Neural cell (in vitro differentiated cells): ENCODE data around the gene TUBAL3. TPM values are rescaled to one million over a fixed set of nuclear protein-coding genes. Genes with fewer than 3 reads are reported as not detected.
A peak's percentile ranks its signal among the peaks of the same experiment; 100 is the strongest.

ENCODE experiments used
- H2AFZ ChIP-seq: fragments of 200-600, 300-800 bp; sonication (generic), shearing (Covaris generic); 2 replicates; pipeline ENCODE4 v1.6.0; 2014; ENCODE audit warnings: low read depth, mild to moderate bottlenecking, antibody characterized with exemption, low read length, moderate library complexity
- H3F3A ChIP-seq: fragments of 200-600 bp; shearing (Covaris generic); 2 replicates; pipeline ENCODE4 v1.6.1; 2016; ENCODE audit warnings: mild to moderate bottlenecking, moderate library complexity, mixed read lengths, antibody characterized with exemption, low read length; ENCODE audit not compliant: insufficient read depth, poor library complexity, severe bottlenecking
- H3K27ac ChIP-seq: fragments of 200-600, 300-800 bp; sonication (generic), shearing (Covaris generic); 2 replicates; pipeline ENCODE4 v1.5.1; 2014; ENCODE audit warnings: mild to moderate bottlenecking, low read length, moderate library complexity
- H3K27me3 ChIP-seq: fragments of 300-800, 200-600 bp; sonication (generic), shearing (Covaris generic); 2 replicates; pipeline ENCODE4 v1.6.0; 2014; ENCODE audit warnings: mild to moderate bottlenecking, low read depth, low read length, moderate library complexity; ENCODE audit not compliant: insufficient read depth
- H3K36me3 ChIP-seq: fragments of 300-800, 200-600 bp; sonication (generic), shearing (Covaris generic); 2 replicates; pipeline ENCODE4 v1.5.1; 2014; ENCODE audit warnings: mild to moderate bottlenecking, antibody characterized with exemption, low read length, moderate library complexity; ENCODE audit not compliant: insufficient read depth
- H3K4me2 ChIP-seq: fragments of 300-800, 200-600 bp; sonication (generic), shearing (Covaris generic); 2 replicates; pipeline ENCODE4 v1.6.0; 2014; ENCODE audit warnings: mild to moderate bottlenecking, low read length
- H3K4me3 ChIP-seq: fragments of 300-800, 200-600 bp; sonication (generic), shearing (Covaris generic); 2 replicates; pipeline ENCODE4 v1.5.1; 2014; ENCODE audit warnings: mild to moderate bottlenecking, low read length, moderate library complexity
- H3K79me2 ChIP-seq: fragments of 200-600 bp; shearing (Covaris generic); replicated peaks from 2 replicates; pipeline ENCODE4 v1.6.0; 2014; ENCODE audit warnings: mild to moderate bottlenecking, low read length, moderate library complexity; ENCODE audit not compliant: insufficient read depth
- H3K9ac ChIP-seq: fragments of 300-800, 200-600 bp; sonication (generic), shearing (Covaris generic); 2 replicates; pipeline ENCODE4 v1.6.1; 2016; ENCODE audit warnings: mild to moderate bottlenecking, low read length, mixed read lengths
- H3K9me2 ChIP-seq: fragments of 200-600 bp; shearing (Covaris generic); 2 replicates; pipeline ENCODE4 v1.6.1; 2016; ENCODE audit warnings: mild to moderate bottlenecking, low read length, mixed read lengths; ENCODE audit not compliant: insufficient read depth
- H3K9me3 ChIP-seq: fragments of 200-600, 300-800 bp; sonication (generic), shearing (Covaris generic); 2 replicates; pipeline ENCODE4 v1.6.1; 2016; ENCODE audit warnings: mild to moderate bottlenecking, mixed run types, low read length, moderate library complexity, mixed read lengths
- H4K20me1 ChIP-seq: fragments of 200-600 bp; shearing (Covaris generic); 2 replicates; pipeline ENCODE4 v1.6.1; 2016; ENCODE audit warnings: mild to moderate bottlenecking, mixed run types; ENCODE audit not compliant: insufficient read depth
- EP300 ChIP-seq: fragments of 450-650 bp; conservative IDR thresholded peaks from 2 replicates; pipeline ENCODE4 v1.6.1; 2014; ENCODE audit warnings: antibody characterized with exemption, mild to moderate bottlenecking, moderate library complexity; ENCODE audit not compliant: poor library complexity, severe bottlenecking
- EZH2 ChIP-seq: fragments of 200-600, 300-800 bp; shearing (Covaris generic), sonication (generic); IDR thresholded peaks from 2 replicates; pipeline ENCODE4 v1.6.1; 2014; ENCODE audit warnings: antibody characterized with exemption, low read length, borderline replicate concordance, mild to moderate bottlenecking; ENCODE audit not compliant: insufficient read depth, poor library complexity, severe bottlenecking
- MXI1 ChIP-seq: fragments of 450-650 bp; conservative IDR thresholded peaks from 2 replicates; pipeline ENCODE4 v1.6.1; 2014; ENCODE audit warnings: antibody characterized with exemption, mild to moderate bottlenecking; ENCODE audit not compliant: poor library complexity, severe bottlenecking
- POLR2AphosphoS5 ChIP-seq: IDR thresholded peaks from 2 replicates; pipeline ENCODE4 v1.6.1; 2012
- RAD21 ChIP-seq: fragments of 450-650 bp; conservative IDR thresholded peaks from 2 replicates; pipeline ENCODE4 v1.6.1; 2014; ENCODE audit warnings: antibody characterized with exemption, mild to moderate bottlenecking, moderate library complexity
- SMC3 ChIP-seq: fragments of 450-650 bp; conservative IDR thresholded peaks from 2 replicates; pipeline ENCODE4 v1.6.1; 2014; ENCODE audit warnings: antibody characterized with exemption, mild to moderate bottlenecking, moderate library complexity; ENCODE audit not compliant: poor library complexity
- TAF1 ChIP-seq: IDR thresholded peaks from 2 replicates; pipeline ENCODE4 v1.6.1; 2012; ENCODE audit warnings: low read depth
- polyA plus RNA-seq: library from polyadenylated mRNA; depleted of rRNA; stranded (reverse); fragments of >200 nt; gene quantifications from 2 replicates; pipeline ENCODE4 v1.2.3, GENCODE V29; 2014
- TF ChIP-seq, protein P1 (sequence below): fragments of 450-650 bp; IDR thresholded peaks from 2 replicates; pipeline ENCODE4 v1.5.1; 2014; ENCODE audit warnings: antibody characterized with exemption, mild to moderate bottlenecking, moderate library complexity; ENCODE audit not compliant: poor library complexity, severe bottlenecking
- TF ChIP-seq, protein P2 (sequence below): IDR thresholded peaks from 2 replicates; pipeline ENCODE4 v1.6.1; 2012; ENCODE audit warnings: borderline replicate concordance

Gene TUBAL3
- polyA plus RNA-seq, 1 donor from 2014 or later: not detected

DNA sequence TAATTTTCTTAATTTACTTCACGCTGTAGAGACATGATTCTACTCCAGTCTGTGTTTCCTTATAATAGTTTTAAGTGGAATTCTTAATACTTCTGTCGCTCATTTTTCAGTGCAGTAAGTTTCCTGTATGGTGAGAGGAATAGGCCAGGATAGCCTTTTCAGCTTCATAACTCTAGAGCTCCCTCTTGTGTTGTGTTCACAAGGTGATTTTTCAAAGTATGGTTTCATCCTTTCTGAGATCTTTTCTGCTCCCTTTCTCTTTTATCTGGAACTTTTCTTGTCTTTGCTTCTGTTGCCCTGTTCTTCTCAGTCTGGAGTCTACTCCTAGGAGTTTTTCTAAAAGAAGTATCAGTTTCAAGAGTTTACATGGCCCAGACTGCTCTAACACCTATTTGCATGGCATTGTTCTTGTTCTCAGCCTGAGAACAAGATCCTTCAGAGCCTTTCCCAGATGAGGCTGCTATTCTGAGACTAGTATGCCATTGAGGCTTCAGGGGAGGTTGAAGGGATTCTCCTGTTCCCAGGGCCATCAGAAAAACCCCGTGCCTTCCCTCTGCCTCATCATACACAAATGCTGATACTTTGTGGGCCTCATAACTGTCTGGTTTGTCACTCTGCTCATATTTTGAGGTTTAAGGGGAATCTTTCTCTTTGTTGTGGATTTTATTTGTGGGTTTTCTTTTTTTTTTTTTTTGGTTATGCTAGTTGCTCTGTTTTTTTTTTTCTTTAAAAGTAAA is 29.6 kb upstream of the TUBAL3 start:
- no peaks in the 10 kb centered on the region for H3K27me3 ChIP-seq
- H3K9ac ChIP-seq: no peak overlapping the region
- TF ChIP-seq, protein P1, sequence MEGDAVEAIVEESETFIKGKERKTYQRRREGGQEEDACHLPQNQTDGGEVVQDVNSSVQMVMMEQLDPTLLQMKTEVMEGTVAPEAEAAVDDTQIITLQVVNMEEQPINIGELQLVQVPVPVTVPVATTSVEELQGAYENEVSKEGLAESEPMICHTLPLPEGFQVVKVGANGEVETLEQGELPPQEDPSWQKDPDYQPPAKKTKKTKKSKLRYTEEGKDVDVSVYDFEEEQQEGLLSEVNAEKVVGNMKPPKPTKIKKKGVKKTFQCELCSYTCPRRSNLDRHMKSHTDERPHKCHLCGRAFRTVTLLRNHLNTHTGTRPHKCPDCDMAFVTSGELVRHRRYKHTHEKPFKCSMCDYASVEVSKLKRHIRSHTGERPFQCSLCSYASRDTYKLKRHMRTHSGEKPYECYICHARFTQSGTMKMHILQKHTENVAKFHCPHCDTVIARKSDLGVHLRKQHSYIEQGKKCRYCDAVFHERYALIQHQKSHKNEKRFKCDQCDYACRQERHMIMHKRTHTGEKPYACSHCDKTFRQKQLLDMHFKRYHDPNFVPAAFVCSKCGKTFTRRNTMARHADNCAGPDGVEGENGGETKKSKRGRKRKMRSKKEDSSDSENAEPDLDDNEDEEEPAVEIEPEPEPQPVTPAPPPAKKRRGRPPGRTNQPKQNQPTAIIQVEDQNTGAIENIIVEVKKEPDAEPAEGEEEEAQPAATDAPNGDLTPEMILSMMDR: peak; percentile 76
- TF ChIP-seq RAD21: peak; percentile 79
- no peak for TF ChIP-seq EZH2
- peak; percentile 82 for TF ChIP-seq SMC3
- TF ChIP-seq EP300: no peak
- TF ChIP-seq, protein P2, sequence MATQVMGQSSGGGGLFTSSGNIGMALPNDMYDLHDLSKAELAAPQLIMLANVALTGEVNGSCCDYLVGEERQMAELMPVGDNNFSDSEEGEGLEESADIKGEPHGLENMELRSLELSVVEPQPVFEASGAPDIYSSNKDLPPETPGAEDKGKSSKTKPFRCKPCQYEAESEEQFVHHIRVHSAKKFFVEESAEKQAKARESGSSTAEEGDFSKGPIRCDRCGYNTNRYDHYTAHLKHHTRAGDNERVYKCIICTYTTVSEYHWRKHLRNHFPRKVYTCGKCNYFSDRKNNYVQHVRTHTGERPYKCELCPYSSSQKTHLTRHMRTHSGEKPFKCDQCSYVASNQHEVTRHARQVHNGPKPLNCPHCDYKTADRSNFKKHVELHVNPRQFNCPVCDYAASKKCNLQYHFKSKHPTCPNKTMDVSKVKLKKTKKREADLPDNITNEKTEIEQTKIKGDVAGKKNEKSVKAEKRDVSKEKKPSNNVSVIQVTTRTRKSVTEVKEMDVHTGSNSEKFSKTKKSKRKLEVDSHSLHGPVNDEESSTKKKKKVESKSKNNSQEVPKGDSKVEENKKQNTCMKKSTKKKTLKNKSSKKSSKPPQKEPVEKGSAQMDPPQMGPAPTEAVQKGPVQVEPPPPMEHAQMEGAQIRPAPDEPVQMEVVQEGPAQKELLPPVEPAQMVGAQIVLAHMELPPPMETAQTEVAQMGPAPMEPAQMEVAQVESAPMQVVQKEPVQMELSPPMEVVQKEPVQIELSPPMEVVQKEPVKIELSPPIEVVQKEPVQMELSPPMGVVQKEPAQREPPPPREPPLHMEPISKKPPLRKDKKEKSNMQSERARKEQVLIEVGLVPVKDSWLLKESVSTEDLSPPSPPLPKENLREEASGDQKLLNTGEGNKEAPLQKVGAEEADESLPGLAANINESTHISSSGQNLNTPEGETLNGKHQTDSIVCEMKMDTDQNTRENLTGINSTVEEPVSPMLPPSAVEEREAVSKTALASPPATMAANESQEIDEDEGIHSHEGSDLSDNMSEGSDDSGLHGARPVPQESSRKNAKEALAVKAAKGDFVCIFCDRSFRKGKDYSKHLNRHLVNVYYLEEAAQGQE: no peak
- no peak for TF ChIP-seq MXI1
- no peak for TF ChIP-seq TAF1
- no peak for TF ChIP-seq POLR2AphosphoS5
- H3K9me2 ChIP-seq: no peaks in the 10 kb centered on the region
- H4K20me1 ChIP-seq: no peaks in the 10 kb centered on the region
- H3K9me3 ChIP-seq: no peaks in the 10 kb centered on the region
- no peaks in the 10 kb centered on the region for H3F3A ChIP-seq
- H3K79me2 ChIP-seq: no peaks in the 10 kb centered on the region
- H3K27ac ChIP-seq: no peak overlapping the region
- H3K36me3 ChIP-seq: no peaks in the 10 kb centered on the region
- H3K4me3 ChIP-seq: no peak overlapping the region
- no peak overlapping the region for H3K4me2 ChIP-seq
- no peak overlapping the region for H2AFZ ChIP-seq

DNA sequence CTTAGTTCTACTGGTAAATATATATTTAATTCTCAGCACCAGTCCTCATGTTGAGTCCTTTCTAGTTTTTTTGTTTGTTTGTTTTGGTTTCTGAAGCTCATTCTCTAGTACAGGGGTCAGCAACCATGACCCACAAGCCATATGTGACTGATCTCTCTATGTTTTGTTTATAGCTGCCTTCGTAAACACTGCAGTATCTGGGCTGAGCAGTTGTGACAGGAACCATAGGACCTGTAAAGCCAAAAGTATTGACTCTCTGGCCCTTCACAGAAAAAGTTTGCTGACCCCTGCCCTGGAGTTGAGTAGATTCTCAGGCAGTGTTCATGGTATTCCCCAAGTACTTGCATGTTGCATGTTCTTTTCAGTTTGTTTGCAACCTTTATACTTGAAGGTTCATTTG is 28.6 kb upstream of the TUBAL3 start:
- Histone ChIP-seq H3F3A (no peaks in the 10 kb centered on the region), H3K27me3 (no peaks in the 10 kb centered on the region), H3K4me3 (no peak overlapping the region), H3K4me2 (no peak overlapping the region), H3K79me2 (no peaks in the 10 kb centered on the region), H2AFZ (no peak overlapping the region), H4K20me1 (no peaks in the 10 kb centered on the region), H3K27ac (no peak overlapping the region), H3K9ac (no peak overlapping the region), H3K9me3 (no peaks in the 10 kb centered on the region), H3K36me3 (no peaks in the 10 kb centered on the region), H3K9me2 (no peaks in the 10 kb centered on the region)
- TF ChIP-seq, protein P1: no peak
- TF ChIP-seq TAF1: no peak
- TF ChIP-seq EZH2: no peak
- TF ChIP-seq, protein P2: no peak
- no peak for TF ChIP-seq EP300
- TF ChIP-seq MXI1: no peak
- no peak for TF ChIP-seq SMC3
- no peak for TF ChIP-seq POLR2AphosphoS5
- no peak for TF ChIP-seq RAD21
